HEK293 (cell line): ENCODE results near the gene CFAP58.

Experiments used
- CTCF ChIA-PET: fragments of 350-600 bp; formaldehyde crosslinking; extraction: SDS; loops from one replicate; lab custom pipeline; 2021; ENCODE audit warnings: antibody characterized with exemption; lab: Yijun Ruan, JAX
- POLR2A ChIA-PET: fragments of 300-600 bp; formaldehyde crosslinking; extraction: SDS; loops from one replicate; lab custom pipeline; 2020; ENCODE audit warnings: antibody characterized with exemption, inconsistent platforms; lab: Yijun Ruan, JAX
- H3K27ac ChIP-seq: fragments of 200-500 bp; sonication (Bioruptor generic); 2 replicates; pipeline ENCODE4 v1.5.1; 2014; ENCODE audit warnings: low read depth, low read length, control low read depth, inconsistent platforms; ENCODE audit errors: extremely low read depth
- H3K36me3 ChIP-seq, 2 experiments: fragments of 200-500 bp in 1 of 2; sonication (Bioruptor generic) in 1 of 2; 1 replicate in 1 of 2; 2 replicates in 1 of 2; pipeline ENCODE4 v1.5.1; 2014 to 2017; ENCODE audit warnings: inconsistent platforms in 2 of 2, low read length in 2 of 2; ENCODE audit not compliant: control insufficient read depth in 2 of 2, insufficient read depth in 1 of 2
- H3K4me1 ChIP-seq: fragments of 200-500 bp; sonication (Bioruptor generic); 2 replicates; pipeline ENCODE4 v1.5.1; 2014; ENCODE audit warnings: mild to moderate bottlenecking, low read length, inconsistent platforms; ENCODE audit not compliant: control insufficient read depth, insufficient read depth
- H3K4me3 ChIP-seq: 2 replicates; pipeline ENCODE4 v1.5.1; 2011; ENCODE audit warnings: low read depth, mild to moderate bottlenecking, control low read depth, low read length, moderate library complexity
- H3K9me3 ChIP-seq: fragments of 200-500 bp; sonication (Bioruptor generic); 2 replicates; pipeline ENCODE4 v1.5.1; 2014; ENCODE audit warnings: low read depth, low read length, inconsistent platforms; ENCODE audit not compliant: control insufficient read depth, insufficient read depth
- BCL11B ChIP-seq: fragments of 450-650 bp; formaldehyde crosslinking; IDR thresholded peaks from 2 replicates; pipeline ENCODE4 v1.5.1; 2016; ENCODE audit warnings: low read depth, missing biosample characterization, missing genetic modification characterization
- FEZF1 ChIP-seq: fragments of 450-650 bp; formaldehyde crosslinking; IDR thresholded peaks from 2 replicates; pipeline ENCODE4 v1.5.1; 2016; ENCODE audit warnings: missing biosample characterization, missing genetic modification characterization
- GLIS2 ChIP-seq: fragments of 450-650 bp; formaldehyde crosslinking; IDR thresholded peaks from 2 replicates; pipeline ENCODE4 v1.5.1; 2016; ENCODE audit warnings: missing biosample characterization, missing genetic modification characterization
- MZF1 ChIP-seq: fragments of 450-650 bp; formaldehyde crosslinking; IDR thresholded peaks from 2 replicates; pipeline ENCODE4 v1.5.1; 2017; ENCODE audit warnings: missing biosample characterization, missing genetic modification characterization, borderline replicate concordance
- OSR2 ChIP-seq: fragments of 450-650 bp; formaldehyde crosslinking; IDR thresholded peaks from 2 replicates; pipeline ENCODE4 v1.5.1; 2016; ENCODE audit warnings: missing biosample characterization, missing genetic modification characterization
- OVOL3 ChIP-seq: fragments of 450-650 bp; formaldehyde crosslinking; IDR thresholded peaks from 2 replicates; pipeline ENCODE4 v1.5.1; 2016; ENCODE audit warnings: missing biosample characterization, missing genetic modification characterization
- PRDM4 ChIP-seq: fragments of 450-650 bp; formaldehyde crosslinking; IDR thresholded peaks from 2 replicates; pipeline ENCODE4 v1.5.1; 2017; ENCODE audit warnings: missing biosample characterization, missing genetic modification characterization
- SP7 ChIP-seq: fragments of 450-650 bp; formaldehyde crosslinking; IDR thresholded peaks from 2 replicates; pipeline ENCODE4 v1.5.1; 2016; ENCODE audit warnings: missing biosample characterization, missing genetic modification characterization
- TRIM28 ChIP-seq: IDR thresholded peaks from 2 replicates; pipeline ENCODE4 v1.6.1; 2011; ENCODE audit warnings: low read length, control low read depth, borderline replicate concordance
- ZBTB17 ChIP-seq: fragments of 450-650 bp; formaldehyde crosslinking; IDR thresholded peaks from 2 replicates; pipeline ENCODE4 v1.5.1; 2016; ENCODE audit warnings: missing biosample characterization, missing genetic modification characterization
- ZBTB21 ChIP-seq: fragments of 450-650 bp; formaldehyde crosslinking; IDR thresholded peaks from 2 replicates; pipeline ENCODE4 v1.5.1; 2017; ENCODE audit warnings: missing biosample characterization, missing genetic modification characterization
- ZBTB8A ChIP-seq: fragments of 450-650 bp; formaldehyde crosslinking; IDR thresholded peaks from 2 replicates; pipeline ENCODE4 v1.5.1; 2016; ENCODE audit warnings: missing biosample characterization, missing genetic modification characterization
- ZFHX2 ChIP-seq: fragments of 450-650 bp; formaldehyde crosslinking; conservative IDR thresholded peaks from 2 replicates; pipeline ENCODE4 v1.5.1; 2016; ENCODE audit warnings: missing biosample characterization, missing genetic modification characterization
- ZFP3 ChIP-seq: fragments of 450-650 bp; formaldehyde crosslinking; IDR thresholded peaks from 2 replicates; pipeline ENCODE4 v1.5.1; 2016; ENCODE audit warnings: low read depth, missing biosample characterization, missing genetic modification characterization
- ZNF133 ChIP-seq: fragments of 450-650 bp; formaldehyde crosslinking; IDR thresholded peaks from 2 replicates; pipeline ENCODE4 v1.5.1; 2016; ENCODE audit warnings: missing biosample characterization, missing genetic modification characterization
- ZNF138 ChIP-seq: fragments of 450-650 bp; formaldehyde crosslinking; IDR thresholded peaks from 2 replicates; pipeline ENCODE4 v1.5.1; 2016; ENCODE audit warnings: missing biosample characterization, missing genetic modification characterization, borderline replicate concordance
- ZNF140 ChIP-seq: fragments of 450-650 bp; formaldehyde crosslinking; IDR thresholded peaks from 2 replicates; pipeline ENCODE4 v1.5.1; 2016; ENCODE audit warnings: missing biosample characterization, missing genetic modification characterization
- ZNF174 ChIP-seq: fragments of 450-650 bp; formaldehyde crosslinking; IDR thresholded peaks from 2 replicates; pipeline ENCODE4 v1.5.0; 2017; ENCODE audit warnings: missing biosample characterization, mild to moderate bottlenecking, missing genetic modification characterization
- ZNF19 ChIP-seq: fragments of 450-650 bp; formaldehyde crosslinking; IDR thresholded peaks from 2 replicates; pipeline ENCODE4; 2016; ENCODE audit warnings: missing biosample characterization, missing genetic modification characterization, low read depth
- ZNF202 ChIP-seq: fragments of 450-650 bp; formaldehyde crosslinking; IDR thresholded peaks from 2 replicates; pipeline ENCODE4 v1.5.1; 2016; ENCODE audit warnings: missing biosample characterization, missing genetic modification characterization, borderline replicate concordance
- ZNF248 ChIP-seq: fragments of 450-650 bp; formaldehyde crosslinking; IDR thresholded peaks from 2 replicates; pipeline ENCODE4 v1.5.1; 2017; ENCODE audit warnings: missing biosample characterization, missing genetic modification characterization
- ZNF266 ChIP-seq: fragments of 450-650 bp; formaldehyde crosslinking; IDR thresholded peaks from 2 replicates; pipeline ENCODE4 v1.5.1; 2016; ENCODE audit warnings: missing biosample characterization, missing genetic modification characterization, low read depth
- ZNF341 ChIP-seq: fragments of 450-650 bp; formaldehyde crosslinking; IDR thresholded peaks from 2 replicates; pipeline ENCODE4; 2016; ENCODE audit warnings: low read depth, missing biosample characterization, missing genetic modification characterization
- ZNF37A ChIP-seq: fragments of 450-650 bp; IDR thresholded peaks from 2 replicates; pipeline ENCODE4 v1.5.1; 2018; ENCODE audit warnings: missing biosample characterization, missing genetic modification characterization
- ZNF426 ChIP-seq: fragments of 450-650 bp; formaldehyde crosslinking; IDR thresholded peaks from 2 replicates; pipeline ENCODE4 v1.5.1; 2017; ENCODE audit warnings: missing biosample characterization, missing genetic modification characterization, mild to moderate bottlenecking, inconsistent platforms, moderate library complexity
- ZNF473 ChIP-seq: fragments of 450-650 bp; formaldehyde crosslinking; IDR thresholded peaks from 2 replicates; pipeline ENCODE4 v1.5.1; 2017; ENCODE audit warnings: missing biosample characterization, missing genetic modification characterization
- ZNF510 ChIP-seq: fragments of 450-650 bp; formaldehyde crosslinking; IDR thresholded peaks from 2 replicates; pipeline ENCODE4 v1.5.1; 2018; ENCODE audit warnings: mild to moderate bottlenecking, missing genetic modification characterization, missing biosample characterization; ENCODE audit not compliant: insufficient replicate concordance
- ZNF529 ChIP-seq: fragments of 450-650 bp; formaldehyde crosslinking; IDR thresholded peaks from 2 replicates; pipeline ENCODE4 v1.5.1; 2017; ENCODE audit warnings: missing genetic modification characterization, missing biosample characterization; ENCODE audit not compliant: insufficient replicate concordance
- ZNF530 ChIP-seq: fragments of 450-650 bp; formaldehyde crosslinking; IDR thresholded peaks from 2 replicates; pipeline ENCODE4 v1.5.1; 2016; ENCODE audit warnings: low read depth, missing biosample characterization, missing genetic modification characterization
- ZNF548 ChIP-seq: fragments of 450-650 bp; formaldehyde crosslinking; IDR thresholded peaks from 2 replicates; pipeline ENCODE4 v1.5.1; 2016; ENCODE audit warnings: missing biosample characterization, missing genetic modification characterization
- ZNF555 ChIP-seq: fragments of 450-650 bp; formaldehyde crosslinking; conservative IDR thresholded peaks from 2 replicates; pipeline ENCODE4 v1.5.1; 2017; ENCODE audit warnings: missing biosample characterization, mild to moderate bottlenecking, missing genetic modification characterization, inconsistent platforms
- ZNF571 ChIP-seq: fragments of 450-650 bp; formaldehyde crosslinking; IDR thresholded peaks from 2 replicates; pipeline ENCODE4 v1.5.0; 2017; ENCODE audit warnings: missing biosample characterization, missing genetic modification characterization
- ZNF596 ChIP-seq: fragments of 450-650 bp; IDR thresholded peaks from 2 replicates; pipeline ENCODE4 v1.5.0; 2018; ENCODE audit warnings: missing biosample characterization, mild to moderate bottlenecking, missing genetic modification characterization, moderate library complexity
- ZNF600 ChIP-seq: fragments of 450-650 bp; formaldehyde crosslinking; IDR thresholded peaks from 2 replicates; pipeline ENCODE4 v1.5.1; 2016; ENCODE audit warnings: missing biosample characterization, missing genetic modification characterization
- ZNF610 ChIP-seq: fragments of 450-650 bp; formaldehyde crosslinking; IDR thresholded peaks from 2 replicates; pipeline ENCODE4 v1.5.1; 2016; ENCODE audit warnings: missing biosample characterization, missing genetic modification characterization, borderline replicate concordance
- ZNF664 ChIP-seq: fragments of 450-650 bp; formaldehyde crosslinking; IDR thresholded peaks from 2 replicates; pipeline ENCODE4 v1.5.1; 2016; ENCODE audit warnings: missing biosample characterization, missing genetic modification characterization
- ZNF707 ChIP-seq: fragments of 450-650 bp; formaldehyde crosslinking; IDR thresholded peaks from 2 replicates; pipeline ENCODE4 v1.5.1; 2016; ENCODE audit warnings: missing biosample characterization, missing genetic modification characterization
- ZNF747 ChIP-seq: fragments of 450-650 bp; formaldehyde crosslinking; IDR thresholded peaks from 2 replicates; pipeline ENCODE4 v1.5.1; 2016; ENCODE audit warnings: missing biosample characterization, missing genetic modification characterization
- ZNF76 ChIP-seq: fragments of 450-650 bp; formaldehyde crosslinking; IDR thresholded peaks from 2 replicates; pipeline ENCODE4; 2016; ENCODE audit warnings: low read depth, missing biosample characterization, missing genetic modification characterization, borderline replicate concordance
- ZNF792 ChIP-seq: fragments of 450-650 bp; formaldehyde crosslinking; IDR thresholded peaks from 2 replicates; pipeline ENCODE4 v1.5.1; 2016; ENCODE audit warnings: missing biosample characterization, missing genetic modification characterization
- ZSCAN16 ChIP-seq: fragments of 450-650 bp; formaldehyde crosslinking; IDR thresholded peaks from 2 replicates; pipeline ENCODE4 v1.5.1; 2016; ENCODE audit warnings: missing biosample characterization, missing genetic modification characterization

The CFAP58 gene

GRCh38 chr10:104331208-104331838, 22.3 kb upstream of the CFAP58 start:
- ChIA-PET CTCF (interaction anchor here (1.1 to 2.8 kb wide), 3 partner anchors 19 to 26 kb away, joined by 3 to 13 read pairs (median 8); no protein-coding TSS in a partner anchor), POLR2A (no interaction called here)
- Histone ChIP-seq H3K4me3 (no peak overlapping the region), H3K9me3 (no peaks in the 10 kb centered on the region), H3K27ac (peak overlapping the region; percentile 73), H3K4me1 (peaks cover 40% of the 10 kb centered on the region), H3K36me3 (no peaks in the 10 kb centered on the region)
- TF ChIP-seq ZNF266 (no peak), ZNF664 (tag by site-specific recombination) (no peak), ZFP3 (tag by site-specific recombination) (no peak), ZNF555 (tag by site-specific recombination) (no peak), ZNF138 (tag by site-specific recombination) (no peak), ZNF792 (tag by site-specific recombination) (no peak), SP7 (tag by site-specific recombination) (peak; percentile 99), OVOL3 (tag by site-specific recombination) (peak; percentile 21; the same call in 1 of the 2 replicates), BCL11B (peak; percentile 81), ZNF610 (tag by site-specific recombination) (no peak), OSR2 (tag by site-specific recombination) (peak; percentile 99), ZNF473 (tag by site-specific recombination) (no peak), ZBTB21 (tag by site-specific recombination) (peak; percentile 81), ZNF571 (tag by site-specific recombination) (no peak), ZNF37A (tag by site-specific recombination) (no peak), ZNF426 (no peak), TRIM28 (peak; percentile 92; the same call in 1 of the 2 replicates), ZBTB17 (tag by site-specific recombination) (peak; percentile 59), ZNF174 (tag by site-specific recombination) (no peak), ZNF133 (tag by site-specific recombination) (no peak), ZNF510 (no peak), ZNF76 (no peak; the same call in 1 of the 2 replicates), ZFHX2 (no peak), ZNF707 (tag by site-specific recombination) (no peak), FEZF1 (tag by site-specific recombination) (peak; percentile 99), ZNF529 (no peak), ZNF19 (tag by site-specific recombination) (no peak), GLIS2 (tag by site-specific recombination) (peak; percentile 55; the same call in 1 of the 2 replicates), ZNF747 (tag by site-specific recombination) (no peak), MZF1 (tag by site-specific recombination) (peak; percentile 77; the same call in 1 of the 2 replicates), ZBTB8A (tag by site-specific recombination) (peak; percentile 77), ZNF248 (no peak), ZNF548 (no peak), PRDM4 (peak; percentile 39; the same call in 1 of the 2 replicates), ZNF202 (tag by site-specific recombination) (no peak), ZNF600 (tag by site-specific recombination) (peak; percentile 100), ZNF140 (no peak), ZNF596 (tag by site-specific recombination) (no peak; the same call in 1 of the 2 replicates), ZNF341 (tag by site-specific recombination) (peak; percentile 81), ZNF530 (tag by site-specific recombination) (no peak), ZSCAN16 (tag by site-specific recombination) (0 out of 2 replicates have a peak, but pooled peaks have one; percentile 15)
